Right renal cortex interstitium (tissue), 3 donors: ENCODE measurements around the gene GATAD1. TPM values are rescaled to one million over a fixed set of nuclear protein-coding genes. Genes with fewer than 3 reads are reported as not detected.
"Not testable (repeated sequence)": the region's sequence is repeated elsewhere in the genome, so short reads cannot be mapped to it uniquely, and the experiment has no call there.

ENCODE experiments used
- DNase-seq, 3 donors: peaks; one replicate each; pipeline ENCODE4 v3.0.0-alpha.2; 2013; ENCODE audit warnings: low read depth in 3 of 3, low spot score in 2 of 3
- polyA plus RNA-seq, 3 donors: library from polyadenylated mRNA; unstranded; fragments of 120-200 nt; gene quantifications; one replicate each; pipeline ENCODE4 v1.2.1, GENCODE V29; 2013; ENCODE audit not compliant: insufficient read length in 3 of 3

The GATAD1 gene, protein sequence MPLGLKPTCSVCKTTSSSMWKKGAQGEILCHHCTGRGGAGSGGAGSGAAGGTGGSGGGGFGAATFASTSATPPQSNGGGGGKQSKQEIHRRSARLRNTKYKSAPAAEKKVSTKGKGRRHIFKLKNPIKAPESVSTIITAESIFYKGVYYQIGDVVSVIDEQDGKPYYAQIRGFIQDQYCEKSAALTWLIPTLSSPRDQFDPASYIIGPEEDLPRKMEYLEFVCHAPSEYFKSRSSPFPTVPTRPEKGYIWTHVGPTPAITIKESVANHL
- 10 to 100 TPM; 32.3 to 36.3 (median 34.5) TPM for polyA plus RNA-seq

DNA sequence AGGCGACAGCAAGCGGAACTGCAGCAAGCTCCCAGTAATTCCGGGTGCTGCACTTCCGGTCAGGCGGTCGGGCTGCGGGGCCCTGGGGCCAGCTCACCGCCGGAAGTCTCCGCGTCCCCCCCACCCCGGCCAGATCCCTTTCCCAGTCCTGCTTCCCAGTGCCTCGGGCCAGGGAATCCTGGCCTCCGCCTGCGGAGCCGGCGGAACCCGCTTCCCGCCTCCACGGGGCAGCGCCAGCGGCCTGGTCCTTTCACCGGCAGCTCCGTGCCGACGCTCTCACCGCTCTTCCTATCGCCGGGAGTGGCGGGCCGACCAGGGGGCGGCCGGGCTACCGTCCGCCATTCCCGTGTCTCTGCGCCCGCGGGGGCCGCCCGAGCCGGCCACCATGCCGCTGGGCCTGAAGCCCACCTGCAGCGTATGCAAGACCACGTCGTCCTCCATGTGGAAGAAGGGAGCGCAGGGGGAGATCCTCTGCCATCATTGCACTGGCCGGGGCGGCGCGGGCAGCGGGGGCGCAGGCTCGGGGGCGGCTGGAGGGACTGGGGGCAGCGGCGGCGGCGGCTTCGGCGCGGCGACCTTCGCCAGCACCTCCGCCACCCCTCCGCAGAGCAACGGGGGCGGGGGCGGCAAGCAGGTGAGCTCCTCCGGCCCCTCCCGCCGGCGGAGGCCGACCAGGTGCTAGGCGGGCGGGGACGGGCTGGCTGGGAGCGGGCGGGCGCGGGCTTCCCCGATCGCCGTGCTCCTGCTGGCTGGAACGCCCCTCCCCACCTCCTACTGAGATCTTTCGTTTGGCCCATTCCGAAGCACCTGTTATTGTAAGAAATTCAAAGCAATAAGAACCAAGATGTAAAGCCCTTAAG lies at the start of gene GATAD1:
Gene GATAD1, plus strand, starts transcription at position 138 of the 860 bp plus-strand sequence. Its CDS starts 248 bp downstream, at position 386.
- peak; percentile 75 to 87 (median 78) for DNase-seq

DNA sequence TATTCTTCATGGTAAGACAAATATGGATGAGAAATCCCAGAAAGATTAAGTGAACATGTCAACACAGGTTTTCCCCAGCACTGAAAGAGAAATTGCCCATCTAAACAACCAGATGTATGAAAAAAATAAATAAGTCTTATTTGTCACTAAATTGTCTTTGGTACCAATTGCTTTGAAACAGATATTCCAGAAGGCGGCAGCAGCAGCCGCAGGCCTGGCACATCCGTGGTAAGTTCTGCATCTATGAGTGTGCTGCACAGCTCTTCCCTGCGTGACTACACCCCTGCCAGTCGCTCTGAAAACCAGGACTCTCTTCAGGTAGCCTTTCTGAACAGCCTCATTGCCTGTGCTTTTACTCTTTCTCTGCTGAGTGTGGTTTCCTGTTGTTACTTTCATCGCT lies 49.7 kb upstream of the GATAD1 start:
- no peak for DNase-seq

DNA sequence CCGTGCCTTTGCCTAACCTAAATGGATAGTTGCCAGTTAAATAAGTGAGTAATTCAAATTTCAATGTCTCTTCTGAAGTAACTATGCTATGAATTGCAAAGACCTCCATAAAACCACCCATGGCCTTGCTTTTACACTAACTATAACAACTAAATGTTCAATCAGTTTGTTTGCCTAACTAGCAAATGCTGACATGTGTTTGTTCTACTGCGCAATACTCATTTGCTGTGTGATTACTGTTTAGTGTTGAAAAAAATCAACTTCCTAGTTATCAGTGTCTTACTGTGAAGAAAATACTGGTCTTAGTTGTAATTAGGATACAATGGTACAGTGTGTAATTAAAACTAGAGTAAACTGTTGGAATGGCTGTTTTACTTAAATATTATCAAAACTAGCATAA lies 47.3 kb upstream of the GATAD1 start:
- no peak for DNase-seq

DNA sequence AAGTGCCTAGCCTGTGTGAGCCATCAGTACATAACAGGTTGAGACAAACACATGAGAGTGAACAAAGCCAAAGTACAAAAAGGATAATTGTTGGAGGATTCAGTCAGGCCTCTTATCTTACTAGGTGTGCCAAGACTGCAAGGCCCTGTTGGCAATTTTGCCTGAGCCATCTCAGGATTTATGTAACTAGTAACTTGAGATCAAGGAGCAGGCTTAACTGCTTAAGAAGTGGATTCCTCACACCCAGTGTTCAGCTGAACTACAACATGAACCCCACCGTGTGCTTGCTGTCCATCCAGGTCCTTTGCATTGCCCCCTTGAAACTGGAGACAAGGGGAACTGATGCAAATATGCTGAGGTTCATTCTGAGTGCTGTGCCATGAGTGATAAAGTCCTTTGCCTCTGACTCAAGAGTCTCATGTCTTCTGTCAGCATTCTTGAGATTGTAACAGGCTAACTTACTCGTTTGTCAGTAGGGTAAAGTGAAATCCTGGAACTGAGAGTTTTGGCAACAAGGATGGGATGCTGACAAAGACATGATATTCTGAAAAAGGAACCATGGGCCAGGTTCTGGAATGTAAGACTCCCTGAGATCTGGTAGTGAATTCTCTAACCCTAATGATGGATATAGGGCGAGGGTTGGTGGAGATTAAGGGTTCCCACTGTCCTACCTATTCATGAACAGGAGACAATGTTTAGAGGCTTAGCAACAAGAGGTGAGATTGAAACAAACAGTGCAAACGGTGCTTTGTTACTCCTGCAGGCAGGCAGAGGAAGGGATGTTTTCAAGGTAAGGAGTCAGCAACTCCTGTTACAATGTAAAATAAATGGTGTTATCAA lies 44.1 kb upstream of the GATAD1 start:
- DNase-seq, result no peak

DNA sequence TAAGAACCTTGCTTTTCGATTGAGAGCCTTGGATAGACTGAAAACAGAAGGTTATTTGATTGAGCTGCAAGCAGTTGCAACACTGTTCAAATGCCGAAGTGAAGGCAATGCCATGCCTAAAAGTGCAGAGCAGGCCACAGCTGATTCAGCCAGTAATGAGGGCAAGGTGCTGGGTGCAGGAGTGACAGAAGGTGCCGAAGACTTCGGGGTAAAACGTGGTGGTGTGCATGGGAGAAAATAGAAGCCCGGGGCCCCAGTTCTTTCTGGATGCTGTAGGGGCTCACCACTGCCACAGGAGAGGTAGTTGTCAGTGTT lies 43.6 kb upstream of the GATAD1 start:
- DNase-seq, result no peak

DNA sequence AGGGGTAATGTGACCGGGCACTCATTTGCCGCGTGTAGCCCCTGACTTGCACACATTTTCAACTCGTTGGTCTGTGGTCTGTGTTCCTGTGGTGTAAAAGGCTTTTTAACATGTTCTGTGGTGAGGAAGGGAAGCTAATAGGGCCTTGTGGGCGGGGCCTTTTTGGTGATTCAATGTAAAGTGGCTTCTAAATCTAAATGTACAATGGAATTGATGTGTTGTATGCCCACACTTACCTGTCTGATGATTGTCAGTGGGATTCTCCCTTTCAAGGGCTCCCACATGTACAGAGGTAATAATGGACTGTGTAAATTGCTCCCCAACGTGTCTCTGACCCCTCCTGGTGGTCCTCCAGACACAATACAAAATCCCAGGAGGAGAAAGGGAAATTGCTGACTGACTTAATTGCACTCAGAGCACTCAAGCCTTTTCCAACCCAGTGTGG lies 43.1 kb upstream of the GATAD1 start:
- no peak for DNase-seq

DNA sequence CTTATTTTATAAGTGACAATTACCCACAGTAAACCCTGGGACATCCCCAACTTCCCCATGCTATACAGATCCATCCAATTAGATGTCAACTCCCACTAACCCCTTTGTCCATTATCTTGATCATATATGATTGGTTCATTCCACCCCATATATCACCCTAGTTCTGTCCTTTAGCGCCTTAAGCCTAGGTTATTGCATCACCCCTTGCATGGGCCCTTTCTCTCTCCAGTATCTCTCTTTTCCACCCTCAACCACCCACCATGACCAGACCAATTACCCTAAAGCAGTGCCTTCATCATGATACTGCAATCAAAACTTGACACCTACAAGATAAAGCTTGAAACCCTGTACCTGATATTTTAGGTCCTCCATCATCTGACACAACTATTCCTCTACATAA lies 37.9 kb upstream of the GATAD1 start:
- DNase-seq, result no peak

DNA sequence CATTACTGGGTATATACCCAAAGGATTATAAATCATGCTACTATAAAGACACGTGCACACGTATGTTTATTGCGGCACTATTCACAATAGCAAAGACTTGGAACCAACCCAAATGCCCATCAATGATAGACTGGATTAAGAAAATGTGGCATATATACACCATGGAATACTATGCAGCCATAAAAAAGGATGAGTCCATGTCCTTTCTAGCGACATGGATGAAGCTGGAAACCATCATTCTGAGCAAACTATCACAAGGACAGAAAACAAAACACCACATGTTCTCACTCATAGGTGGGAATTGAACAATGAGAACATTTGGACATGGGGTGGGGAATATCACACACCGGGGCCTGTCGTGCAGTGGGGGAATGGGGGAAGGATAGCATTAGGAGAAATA lies 37.1 kb upstream of the GATAD1 start:
- DNase-seq, result not testable (repeated sequence)

DNA sequence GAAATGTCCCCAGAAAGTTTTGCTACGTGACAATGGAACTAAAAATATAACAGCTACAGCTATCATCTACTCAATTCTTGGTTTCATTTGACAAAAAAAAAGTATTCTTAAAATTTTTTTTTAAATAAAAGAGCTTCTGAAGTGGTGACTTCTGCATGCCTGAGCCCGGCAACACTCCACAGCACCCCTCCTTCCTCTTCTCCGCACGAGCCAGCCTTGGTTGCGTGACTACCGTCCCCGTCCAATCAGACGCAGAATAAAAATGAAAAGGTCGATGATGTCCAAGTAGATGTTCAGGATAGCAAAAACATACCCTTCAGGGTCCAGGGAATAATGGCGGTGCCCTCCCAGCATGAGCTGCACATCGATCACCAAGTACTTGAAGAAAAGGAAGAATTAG lies 34.5 kb upstream of the GATAD1 start:
- DNase-seq, result no peak

DNA sequence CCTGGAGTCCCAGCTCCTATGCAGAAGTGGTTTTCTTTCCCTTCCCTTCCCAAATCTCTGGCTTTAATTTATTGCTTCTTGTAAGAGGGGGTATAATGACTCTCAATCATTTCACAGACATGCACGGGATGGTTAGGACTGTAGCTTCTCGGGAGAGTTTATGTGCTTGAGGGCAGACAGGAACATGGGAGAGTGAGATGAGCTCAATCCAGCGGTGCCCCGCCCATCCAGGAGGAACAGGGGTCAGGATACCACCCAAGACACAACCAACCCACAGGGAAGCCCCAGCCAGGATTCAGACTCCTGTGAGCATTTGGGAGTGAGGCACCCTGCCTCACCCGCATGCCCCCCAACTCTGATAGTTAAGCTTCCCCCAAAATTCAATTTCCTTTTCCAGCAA lies 33.7 kb upstream of the GATAD1 start:
- DNase-seq, result no peak

DNA sequence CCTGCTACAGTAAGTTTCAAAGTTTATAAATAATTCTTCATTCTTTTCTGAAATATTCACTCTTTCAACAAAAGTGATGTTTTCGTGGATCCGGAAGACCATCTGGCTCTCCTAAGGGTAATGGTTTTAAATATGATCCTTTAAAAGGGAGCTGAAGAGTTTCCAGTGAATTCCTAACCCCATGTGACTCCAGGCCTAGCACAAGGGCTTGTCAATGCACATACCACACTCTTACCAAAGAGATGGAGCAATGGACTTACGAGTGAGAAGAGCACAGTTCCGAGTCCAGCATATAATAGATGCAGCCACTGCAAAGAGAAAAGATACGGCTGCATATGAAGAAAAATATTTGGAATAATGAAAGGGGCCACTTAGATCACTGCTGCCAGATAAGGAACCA lies 32.1 kb upstream of the GATAD1 start:
- DNase-seq, result no peak

DNA sequence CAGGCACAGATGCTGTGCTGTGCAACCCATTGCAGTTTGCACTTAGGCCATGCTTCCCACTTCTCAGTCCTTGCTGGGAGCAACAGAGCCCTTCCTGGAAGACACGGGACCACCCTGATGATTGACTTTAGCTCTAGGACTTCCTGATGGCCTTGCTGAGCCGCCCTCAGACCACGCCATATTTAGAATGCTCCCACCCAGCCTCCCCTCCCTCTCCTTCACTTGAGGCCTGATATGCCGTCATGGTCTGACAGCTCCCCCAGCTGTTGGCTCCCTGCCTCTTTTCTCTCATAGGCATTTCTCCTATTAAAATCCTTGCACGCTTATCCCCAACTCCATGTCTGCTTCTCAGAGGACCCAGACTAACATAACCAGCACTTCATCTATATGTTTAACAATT lies 29.4 kb upstream of the GATAD1 start:
- DNase-seq, result no peak

DNA sequence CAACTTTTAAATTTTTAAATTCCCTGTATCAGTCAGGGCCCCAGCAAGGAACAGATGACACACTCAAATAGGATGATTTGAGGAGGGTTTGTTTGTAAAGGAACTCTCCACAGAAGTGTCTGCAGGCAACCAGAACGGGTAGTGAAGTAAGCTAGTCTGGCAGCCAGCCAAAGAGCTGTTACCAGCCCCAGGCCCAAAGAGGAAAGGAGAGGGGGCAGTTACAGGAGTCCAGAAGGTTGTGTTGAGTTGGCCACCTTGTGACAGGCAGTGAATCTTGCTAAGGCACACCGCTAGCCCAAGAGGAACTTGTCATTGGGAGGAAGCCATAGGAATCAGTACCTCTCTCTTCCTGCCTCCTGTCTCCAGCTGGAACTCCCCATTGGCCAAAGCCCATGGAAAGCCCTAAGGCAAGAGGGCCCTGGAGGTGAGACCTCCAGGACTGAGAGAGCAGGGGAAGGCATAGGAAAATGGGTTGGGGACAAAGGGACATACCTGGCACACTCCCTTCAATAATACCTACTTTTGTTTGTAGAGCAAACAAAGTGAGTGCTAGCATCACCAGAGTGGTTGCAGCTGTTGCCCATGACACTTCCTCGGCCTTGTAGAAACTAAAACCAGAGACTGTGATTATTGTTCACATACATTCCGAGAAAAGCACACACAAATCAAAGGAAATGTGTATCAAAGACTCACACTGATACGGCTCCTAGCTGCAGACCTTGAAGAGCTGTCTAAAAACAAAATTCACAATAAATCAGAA lies 25.4 kb upstream of the GATAD1 start:
- DNase-seq, result peak in 2 of 3 donors; percentile 27 to 31

DNA sequence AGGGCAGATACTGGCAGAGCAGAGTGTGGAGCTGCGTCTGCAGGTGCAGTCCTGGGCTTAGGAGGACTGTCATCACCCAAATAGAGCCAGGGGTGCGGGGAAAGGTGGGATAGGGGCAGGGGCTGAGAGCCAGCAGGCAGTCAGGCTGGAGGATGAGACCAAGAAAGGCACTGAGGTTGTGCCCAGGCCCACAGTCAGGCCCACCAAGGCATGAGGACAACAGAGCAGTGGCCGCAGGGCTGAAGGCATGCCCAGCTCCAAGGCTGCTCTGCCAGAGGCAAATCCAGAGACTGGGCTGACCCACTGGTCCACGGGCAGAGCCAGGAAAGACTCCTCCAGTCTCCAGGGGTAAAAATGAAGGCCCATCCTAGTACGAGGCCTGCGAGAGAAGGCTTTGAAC lies 24.4 kb upstream of the GATAD1 start:
- no peak for DNase-seq

DNA sequence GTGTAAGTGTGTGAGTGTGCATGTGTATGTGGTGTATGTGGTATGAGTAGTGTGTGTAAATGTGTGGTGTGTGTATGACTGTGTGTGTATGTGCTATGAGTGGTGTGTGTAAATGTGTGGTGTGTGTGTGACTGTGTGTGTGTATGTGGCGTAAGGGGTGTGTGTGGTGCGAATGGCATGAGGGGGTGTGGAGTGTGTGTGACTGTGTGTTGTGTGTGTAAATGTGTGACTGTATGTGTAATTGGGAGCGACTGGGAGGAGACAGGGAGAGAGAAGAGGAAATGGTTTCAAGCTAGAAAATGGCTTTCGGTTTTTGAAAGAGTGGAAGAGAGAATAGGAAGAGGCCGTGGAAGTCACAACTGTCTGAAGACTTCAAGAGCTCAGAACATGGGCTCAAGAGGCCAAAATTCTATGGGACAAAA lies 23.6 kb upstream of the GATAD1 start:
- no peak for DNase-seq

DNA sequence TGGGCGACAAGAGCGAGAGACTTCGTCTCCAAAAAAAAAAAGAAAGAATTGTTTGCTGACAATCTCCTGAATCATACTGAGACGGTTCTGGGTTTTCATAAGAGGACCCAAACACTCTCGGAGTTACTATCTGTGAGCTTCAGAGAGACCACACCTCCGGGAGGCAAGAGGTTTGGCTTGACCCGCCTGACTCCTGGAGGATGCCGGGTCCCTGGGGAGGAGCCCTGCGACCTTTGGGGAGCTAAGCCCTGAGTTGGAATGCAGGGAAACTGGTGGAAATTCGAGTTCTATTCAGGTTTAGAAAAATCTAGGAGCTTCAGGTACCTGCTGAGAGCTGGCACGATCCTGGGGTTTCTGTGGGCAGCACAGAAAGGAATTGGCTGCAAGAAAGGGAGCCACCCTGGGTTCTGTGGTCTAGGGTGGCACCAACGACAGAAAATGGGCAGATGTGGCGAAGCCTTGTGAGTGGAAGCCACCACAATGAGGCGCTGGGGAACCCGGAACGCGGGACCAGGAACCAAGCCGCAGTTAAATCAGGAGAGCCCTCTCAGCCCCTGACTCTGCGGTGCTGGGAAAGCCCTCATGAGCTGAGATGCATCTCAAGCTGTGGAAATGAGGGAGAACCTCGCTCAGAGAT lies 21.9 kb upstream of the GATAD1 start:
- no peak for DNase-seq

DNA sequence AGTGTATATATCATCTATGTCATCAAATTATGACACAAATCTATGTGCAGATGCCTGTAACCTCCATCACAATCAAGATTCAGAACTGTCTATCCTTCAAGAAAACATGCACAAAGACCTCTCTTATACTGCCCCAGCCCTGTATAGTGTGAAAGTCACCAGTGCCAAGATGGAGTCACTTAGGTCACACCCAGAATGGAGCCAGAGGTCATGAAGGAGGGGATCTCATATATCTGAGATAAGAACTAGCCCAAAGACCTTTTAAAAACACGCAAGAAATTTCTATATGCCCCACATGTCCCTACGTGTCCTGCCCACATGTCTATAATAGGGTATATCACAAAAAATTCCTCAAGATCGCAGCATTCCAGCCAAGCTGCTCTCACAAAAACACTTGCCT lies 20.1 kb upstream of the GATAD1 start:
- no peak for DNase-seq

DNA sequence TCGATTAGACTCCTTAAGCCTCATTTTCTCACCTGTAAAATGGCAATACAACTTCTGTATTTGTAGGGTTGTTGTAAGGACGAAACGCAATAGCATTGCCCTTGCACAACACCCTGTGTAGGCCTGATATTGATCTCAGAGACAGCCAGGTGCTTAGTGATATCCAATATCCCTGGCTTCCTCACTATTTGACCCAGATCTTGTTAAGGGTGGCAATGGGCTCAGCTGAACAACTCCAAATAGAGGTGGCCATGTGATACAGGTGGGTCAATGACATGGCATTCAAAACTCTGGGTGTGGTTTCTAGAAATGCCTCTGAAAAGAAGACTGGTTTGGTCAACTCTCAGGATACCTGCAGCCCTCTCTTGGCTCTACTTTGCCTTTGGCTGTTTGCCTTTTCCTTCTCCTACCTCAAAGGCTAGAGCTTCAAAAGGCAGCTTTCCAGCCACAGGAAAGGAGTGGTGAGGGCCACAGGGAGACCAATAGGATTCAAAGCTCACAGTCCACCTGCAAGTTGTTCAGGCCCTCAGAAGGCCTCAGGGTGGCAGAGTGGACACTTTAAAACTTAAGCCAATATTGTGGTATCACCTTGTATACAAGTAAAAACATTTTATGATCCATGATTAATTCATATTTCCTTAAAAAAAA lies 14.9 kb upstream of the GATAD1 start:
- DNase-seq, result no peak

DNA sequence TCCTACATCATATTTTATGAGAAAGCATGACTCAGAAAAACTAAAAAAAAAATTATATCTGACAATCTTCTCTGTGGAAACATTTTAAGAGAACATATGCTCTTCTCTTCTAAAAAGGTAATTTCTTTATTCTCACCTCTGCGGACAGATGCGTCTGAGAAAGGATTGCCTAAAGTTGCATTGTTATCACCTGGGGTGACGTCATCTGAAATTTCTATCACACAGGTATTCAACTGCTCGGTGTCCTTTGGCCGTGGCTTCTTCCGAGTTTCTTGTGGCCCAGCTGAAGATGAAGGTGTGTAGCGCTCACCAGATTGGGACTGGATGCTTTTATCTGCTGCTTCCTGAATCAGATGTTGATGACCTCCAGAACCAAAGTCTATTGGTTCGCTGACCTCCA lies 14.3 kb upstream of the GATAD1 start:
- no peak for DNase-seq

DNA sequence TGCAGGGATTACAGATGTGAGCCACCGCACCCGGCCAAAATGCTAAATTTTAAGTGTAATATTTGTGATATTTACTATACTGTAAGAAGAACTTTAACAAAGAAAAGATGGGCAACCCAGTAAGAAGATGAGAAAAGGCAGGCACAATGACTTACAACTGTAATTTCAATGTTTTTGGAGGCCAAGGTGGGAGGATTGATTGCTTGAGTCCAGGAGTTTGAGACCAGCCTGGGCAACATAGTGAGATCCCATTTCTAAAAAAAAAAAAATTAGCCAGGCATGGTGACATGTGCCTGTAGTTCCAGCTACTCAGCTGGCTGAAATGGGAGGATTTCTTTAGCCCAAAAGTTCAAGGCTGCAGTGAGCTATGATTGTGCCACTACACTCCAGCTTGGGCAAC lies 11.7 kb upstream of the GATAD1 start:
- no peak for DNase-seq
